Endothelial cell of umbilical vein (primary cell): Measurements from ENCODE around the gene ARHGAP28. TPM values are rescaled to one million over a fixed set of nuclear protein-coding genes. Genes with fewer than 3 reads are reported as not detected.

Source experiments
- BruUV-seq: library from RNA; stranded (reverse); fragments of 400-500 nt; replicated peaks from 2 replicates; lab custom pipeline; 2021; lab: Mats Ljungman, UMichigan
- CTCF ChIA-PET: fragments of 300-600, 350-600 bp; sonication (Branson Sonifier 250); formaldehyde crosslinking; loops from one replicate; lab custom pipeline; 2021; ENCODE audit warnings: antibody characterized with exemption, inconsistent platforms; lab: Charles Lee
- POLR2A ChIA-PET: fragments of 300-600, 350-600 bp; sonication (Branson Sonifier 250); formaldehyde crosslinking; loops from one replicate; lab custom pipeline; 2021; ENCODE audit warnings: antibody characterized with exemption, inconsistent platforms; lab: Charles Lee
- DNase-seq: peaks from one replicate; pipeline ENCODE4 v3.0.0-alpha.2; 2011; ENCODE audit warnings: low read depth, low spot score
- FAIRE-seq: peaks from 2 replicates; lab custom pipeline; 2011; peaks lifted over from hg19 to GRCh38; lab: Jason Lieb, UNC
- H2AFZ ChIP-seq: 2 replicates; pipeline ENCODE4 v1.6.0; 2012; ENCODE audit warnings: low read depth, low read length, control low read depth, inconsistent platforms
- H3K27ac ChIP-seq: 2 replicates; pipeline ENCODE4 v1.5.1; 2011; ENCODE audit warnings: low read depth, mild to moderate bottlenecking, control low read depth, low read length, moderate library complexity; ENCODE audit not compliant: insufficient read depth
- H3K27me3 ChIP-seq, 2 experiments: 2 replicates each; pipeline versions ENCODE4 v1.6.0 to v1.6.1; 2011; ENCODE audit warnings: low read length in 2 of 2, mixed read lengths in 1 of 2; ENCODE audit not compliant: control insufficient read depth in 2 of 2, insufficient read depth in 2 of 2
- H3K36me3 ChIP-seq, 2 experiments: 2 replicates in 1 of 2; 3 replicates in 1 of 2; pipeline ENCODE4 v1.5.1; 2011; ENCODE audit warnings: low read length in 2 of 2, mild to moderate bottlenecking in 1 of 2, moderate library complexity in 1 of 2; ENCODE audit not compliant: control insufficient read depth in 2 of 2, insufficient read depth in 2 of 2; ENCODE audit errors: extremely low read depth in 1 of 2
- H3K4me1 ChIP-seq: 3 replicates; pipeline ENCODE4 v1.5.1; 2011; ENCODE audit warnings: mild to moderate bottlenecking, low read length; ENCODE audit not compliant: control insufficient read depth, insufficient read depth; ENCODE audit errors: extremely low read depth
- H3K4me2 ChIP-seq: 2 replicates; pipeline ENCODE4 v1.6.1; 2011; ENCODE audit warnings: low read length, control low read depth, mixed read lengths; ENCODE audit not compliant: insufficient read depth
- H3K4me3 ChIP-seq, 3 experiments: fragments of 200-600 bp in 1 of 3; sonication (generic), shearing (Covaris generic) in 1 of 3; replicated peaks in 1 of 3; 2 replicates each; pipeline ENCODE4 v1.5.1; 2011 to 2016; ENCODE audit warnings: control low read depth in 3 of 3, low read length in 3 of 3, mild to moderate bottlenecking in 2 of 3, inconsistent platforms in 1 of 3, low read depth in 1 of 3, moderate library complexity in 1 of 3; ENCODE audit not compliant: insufficient read depth in 1 of 3
- H3K79me2 ChIP-seq: 2 replicates; pipeline ENCODE4 v1.6.0; 2012; ENCODE audit warnings: low read length, inconsistent platforms; ENCODE audit not compliant: control insufficient read depth, insufficient read depth
- H3K9ac ChIP-seq: replicated peaks from 2 replicates; pipeline ENCODE3; 2011; ENCODE audit warnings: low read length, control low read depth; ENCODE audit not compliant: insufficient read depth; ENCODE audit errors: extremely low read depth
- H3K9me1 ChIP-seq: replicated peaks from 3 replicates; pipeline ENCODE4 v1.6.0; 2011; ENCODE audit warnings: mild to moderate bottlenecking, low read length; ENCODE audit not compliant: control insufficient read depth, insufficient read depth; ENCODE audit errors: extremely low read depth
- H3K9me3 ChIP-seq: replicated peaks from 2 replicates; pipeline ENCODE4 v1.5.1; 2012; ENCODE audit warnings: low read length, inconsistent platforms; ENCODE audit not compliant: control insufficient read depth, insufficient read depth
- H4K20me1 ChIP-seq: replicated peaks from 2 replicates; pipeline ENCODE3; 2011; ENCODE audit warnings: mild to moderate bottlenecking, low read length; ENCODE audit not compliant: control insufficient read depth, insufficient read depth; ENCODE audit errors: extremely low read depth
- EZH2 ChIP-seq: IDR thresholded peaks from 2 replicates; pipeline ENCODE4 v1.6.1; 2012; ENCODE audit warnings: borderline replicate concordance, low read depth, mild to moderate bottlenecking, moderate library complexity, low read length, inconsistent platforms; ENCODE audit not compliant: severe bottlenecking
- FOS ChIP-seq: IDR thresholded peaks from 2 replicates; pipeline ENCODE4 v1.6.1; 2011; ENCODE audit warnings: mild to moderate bottlenecking, low read length, moderate library complexity, borderline replicate concordance; ENCODE audit not compliant: insufficient read depth
- GATA2 ChIP-seq: IDR thresholded peaks from 2 replicates; pipeline ENCODE4 v1.7.0; 2011; ENCODE audit warnings: low read depth, mild to moderate bottlenecking, moderate library complexity, mixed read lengths, low read length; ENCODE audit not compliant: insufficient read length, insufficient read depth
- JUN ChIP-seq: IDR thresholded peaks from 2 replicates; pipeline ENCODE4 v1.6.1; 2011; ENCODE audit warnings: borderline replicate concordance, low read depth; ENCODE audit not compliant: insufficient read length, insufficient read depth
- MYC ChIP-seq: IDR thresholded peaks from one replicate; pipeline ENCODE4 v1.6.1; 2011; ENCODE audit warnings: mild to moderate bottlenecking, low read depth, low read length
- POLR2A ChIP-seq: IDR thresholded peaks from 2 replicates; pipeline ENCODE4 v1.6.1; 2012; ENCODE audit warnings: low read depth, mild to moderate bottlenecking, control low read depth, low read length
- POLR2AphosphoS5 ChIP-seq: IDR thresholded peaks from 2 replicates; pipeline ENCODE4 v1.6.1; 2012; ENCODE audit warnings: low read depth, mild to moderate bottlenecking, control low read depth, low read length, moderate library complexity; ENCODE audit not compliant: insufficient read depth
- dilution Hi-C: fragments of 300-500 bp; cut with MboI; formaldehyde crosslinking; loops from one replicate; pipeline ENCODE4 v1.15.0; 2019; ENCODE audit warnings: low sequenced_read_pairs; ENCODE audit not compliant: extremely low pct_ligation_motif_present
- intact Hi-C: fragments of 100-400 bp; cut with micrococcal nuclease; formaldehyde crosslinking; loops from one replicate; pipeline ENCODE4 v1.10.0; 2022
- polyA plus RNA-seq, 4 experiments: library from polyadenylated mRNA; depleted of rRNA in 3 of 4; stranded (reverse) in 3 of 4; unstranded in 1 of 4; fragments of >200 nt; gene quantifications; 2 replicates each; pipeline versions ENCODE4 v1.2.1 to v1.2.3, GENCODE V29; 2011 to 2012; ENCODE audit warnings: missing spikeins in 1 of 4
- total RNA-seq: library from RNA; stranded (reverse); gene quantifications from 2 replicates; pipeline ENCODE4 v1.2.3, GENCODE V29; 2021
- TF ChIP-seq, protein P1 (sequence below): IDR thresholded peaks from 2 replicates; pipeline ENCODE4 v1.6.1; 2011; ENCODE audit not compliant: insufficient read depth, insufficient read length
- TF ChIP-seq, protein P2 (sequence below), 2 donors: IDR thresholded peaks; 1 replicate in 1 of 2; 2 replicates in 1 of 2; pipeline ENCODE4 v1.5.1; 2011; ENCODE audit warnings: low read length in 2 of 2, mild to moderate bottlenecking in 2 of 2, moderate library complexity in 2 of 2, control low read depth in 1 of 2, inconsistent platforms in 1 of 2, low read depth in 1 of 2; ENCODE audit not compliant: insufficient read depth in 1 of 2; ENCODE audit errors: extremely low read depth in 1 of 2

ARHGAP28 gene
- total and polyA plus RNA-seq, 2 donors (not counting 3 experiments of a cell fraction or from before 2014, with no cell fraction given), result 3.8 to 23.4 TPM

DNA sequence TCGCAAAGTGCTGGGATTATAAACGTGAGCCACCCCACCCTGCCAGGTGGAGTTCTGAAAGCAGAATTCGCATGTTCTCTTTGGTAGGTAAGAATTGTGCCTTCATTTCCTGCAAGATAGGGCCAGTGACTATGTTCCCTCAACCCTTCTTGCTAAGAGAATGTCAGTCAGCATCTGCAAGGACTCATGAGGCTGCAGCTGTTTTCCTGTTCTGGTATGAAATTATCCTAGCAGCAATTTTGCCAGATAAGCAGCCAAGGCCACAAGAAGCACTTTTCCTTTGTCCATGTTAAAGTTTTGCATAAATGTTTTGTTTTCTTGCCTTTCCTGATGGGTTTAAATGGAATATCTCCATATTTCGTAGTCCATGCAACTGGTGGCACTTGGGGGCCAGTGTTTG is 6.8 kb upstream of the ARHGAP28 start:
- TF ChIP-seq MYC (no peak), POLR2AphosphoS5 (no peak), POLR2A (no peak), GATA2 (no peak), JUN (no peak), EZH2 (no peak)
- TF ChIP-seq, protein P1, sequence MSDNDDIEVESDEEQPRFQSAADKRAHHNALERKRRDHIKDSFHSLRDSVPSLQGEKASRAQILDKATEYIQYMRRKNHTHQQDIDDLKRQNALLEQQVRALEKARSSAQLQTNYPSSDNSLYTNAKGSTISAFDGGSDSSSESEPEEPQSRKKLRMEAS, result no peak
- H3K9me3 ChIP-seq, result no peaks in the 10 kb centered on the region
- no peak for FAIRE-seq
- H3K4me3 ChIP-seq, result no peak overlapping the region
- POLR2A ChIA-PET, result no interaction called here
- dilution Hi-C loops, result no loop called here
- H4K20me1 ChIP-seq, result no peaks in the 10 kb centered on the region
- H3K27me3 ChIP-seq, result peaks cover 4 to 18% of the 10 kb centered on the region in 2 experiments
- H3K79me2 ChIP-seq, result no peaks in the 10 kb centered on the region
- H3K4me2 ChIP-seq, result no peak overlapping the region
- BruUV-seq, result no TSS peak
- H2AFZ ChIP-seq, result no peak overlapping the region
- intact Hi-C loops, result no loop called here
- no peaks in the 10 kb centered on the region for H3K4me1 ChIP-seq
- CTCF ChIA-PET, result no interaction called here
- no peak overlapping the region for H3K9ac ChIP-seq
- DNase-seq, result no peak
- H3K27ac ChIP-seq, result no peak overlapping the region
- H3K36me3 ChIP-seq, result no peaks in the 10 kb centered on the region
- H3K9me1 ChIP-seq, result no peaks in the 10 kb centered on the region

DNA sequence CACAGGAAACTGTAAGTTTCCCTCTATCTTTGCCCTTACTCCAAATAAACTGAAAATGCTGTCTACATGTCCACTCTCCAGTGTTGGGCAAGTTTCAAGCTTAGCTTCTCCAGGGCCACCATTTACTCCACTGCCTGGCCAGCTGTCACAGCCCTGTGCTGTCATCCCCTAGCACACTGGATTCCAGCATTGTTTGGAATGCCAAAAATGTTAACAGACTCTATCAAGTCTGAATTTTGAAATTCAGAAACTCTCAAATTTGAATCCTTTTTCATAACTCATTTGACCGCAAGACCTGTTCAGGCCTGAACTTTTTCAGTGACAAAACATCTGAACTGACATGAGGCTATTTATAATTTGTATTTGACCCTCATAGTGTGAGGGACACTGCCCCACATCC is 5.2 kb upstream of the ARHGAP28 start:
- ChIA-PET POLR2A (no interaction called here), CTCF (no interaction called here)
- H3K9ac ChIP-seq, result no peak overlapping the region
- FAIRE-seq, result no peak
- H3K9me1 ChIP-seq, result peaks cover 2% of the 10 kb centered on the region
- peaks cover 9% of the 10 kb centered on the region for H3K4me1 ChIP-seq
- H3K4me3 ChIP-seq, result no peak overlapping the region
- H3K36me3 ChIP-seq, result no peaks in the 10 kb centered on the region
- intact Hi-C loops (no loop called here), dilution Hi-C loops (no loop called here)
- no peak overlapping the region for H3K27ac ChIP-seq
- H3K27me3 ChIP-seq, result peaks cover 4 to 18% of the 10 kb centered on the region in 2 experiments
- H2AFZ ChIP-seq, result no peak overlapping the region
- H3K9me3 ChIP-seq, result no peaks in the 10 kb centered on the region
- TF ChIP-seq JUN (no peak), GATA2 (no peak), POLR2AphosphoS5 (no peak), FOS (no peak), MYC (no peak), EZH2 (no peak), POLR2A (no peak)
- TF ChIP-seq, protein P1, result no peak
- TF ChIP-seq, protein P2, sequence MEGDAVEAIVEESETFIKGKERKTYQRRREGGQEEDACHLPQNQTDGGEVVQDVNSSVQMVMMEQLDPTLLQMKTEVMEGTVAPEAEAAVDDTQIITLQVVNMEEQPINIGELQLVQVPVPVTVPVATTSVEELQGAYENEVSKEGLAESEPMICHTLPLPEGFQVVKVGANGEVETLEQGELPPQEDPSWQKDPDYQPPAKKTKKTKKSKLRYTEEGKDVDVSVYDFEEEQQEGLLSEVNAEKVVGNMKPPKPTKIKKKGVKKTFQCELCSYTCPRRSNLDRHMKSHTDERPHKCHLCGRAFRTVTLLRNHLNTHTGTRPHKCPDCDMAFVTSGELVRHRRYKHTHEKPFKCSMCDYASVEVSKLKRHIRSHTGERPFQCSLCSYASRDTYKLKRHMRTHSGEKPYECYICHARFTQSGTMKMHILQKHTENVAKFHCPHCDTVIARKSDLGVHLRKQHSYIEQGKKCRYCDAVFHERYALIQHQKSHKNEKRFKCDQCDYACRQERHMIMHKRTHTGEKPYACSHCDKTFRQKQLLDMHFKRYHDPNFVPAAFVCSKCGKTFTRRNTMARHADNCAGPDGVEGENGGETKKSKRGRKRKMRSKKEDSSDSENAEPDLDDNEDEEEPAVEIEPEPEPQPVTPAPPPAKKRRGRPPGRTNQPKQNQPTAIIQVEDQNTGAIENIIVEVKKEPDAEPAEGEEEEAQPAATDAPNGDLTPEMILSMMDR (IDR thresholded peaks at IDR 0.05; ENCODE audit: extremely low read depth in 1 of 2, insufficient read depth in 1 of 2, low read depth in 1 of 2, low read length in 2 of 2), result no peak
- no peaks in the 10 kb centered on the region for H3K79me2 ChIP-seq
- DNase-seq, result no peak
- no peaks in the 10 kb centered on the region for H4K20me1 ChIP-seq
- H3K4me2 ChIP-seq, result no peak overlapping the region
- BruUV-seq, result no TSS peak
